ENCODE results near the gene DOCK2.

DOCK2 gene

DNA sequence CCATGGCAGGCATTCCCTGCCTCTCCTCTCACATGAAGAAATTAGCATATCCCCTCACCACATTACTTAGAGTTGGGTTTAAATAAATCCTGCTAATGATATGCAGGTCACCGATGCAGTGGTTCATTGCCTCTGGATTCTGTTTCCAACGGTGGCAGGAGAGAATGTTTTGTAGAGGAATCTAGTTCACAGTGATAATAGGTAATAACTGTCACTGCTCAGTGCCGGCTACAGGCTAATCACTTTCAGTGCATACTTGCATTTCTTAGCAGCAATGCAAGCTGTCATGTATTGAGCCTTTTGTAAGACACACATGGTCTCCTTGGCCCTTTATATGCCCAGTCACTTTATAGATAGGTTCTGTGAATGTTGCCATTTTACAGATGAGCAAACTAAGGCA lies 402.8 kb downstream of the DOCK2 start:
- no peak for TF ChIP-seq CTCF (IDR thresholded peaks at IDR 0.05; ENCODE audit: low read depth, low read length)
- peaks cover 53% of the 10 kb centered on the region for H3K27me3 ChIP-seq (ENCODE audit: insufficient read depth, low read depth, severe bottlenecking)
- H3K4me3 ChIP-seq (ENCODE audit: low read depth, low read length): no peak overlapping the region
- no peaks in the 10 kb centered on the region for H3K9me3 ChIP-seq (ENCODE audit: severe bottlenecking)
- no peak for DNase-seq
- H3K36me3 ChIP-seq: no peaks in the 10 kb centered on the region
- H3K27ac ChIP-seq: no peak overlapping the region

DNA sequence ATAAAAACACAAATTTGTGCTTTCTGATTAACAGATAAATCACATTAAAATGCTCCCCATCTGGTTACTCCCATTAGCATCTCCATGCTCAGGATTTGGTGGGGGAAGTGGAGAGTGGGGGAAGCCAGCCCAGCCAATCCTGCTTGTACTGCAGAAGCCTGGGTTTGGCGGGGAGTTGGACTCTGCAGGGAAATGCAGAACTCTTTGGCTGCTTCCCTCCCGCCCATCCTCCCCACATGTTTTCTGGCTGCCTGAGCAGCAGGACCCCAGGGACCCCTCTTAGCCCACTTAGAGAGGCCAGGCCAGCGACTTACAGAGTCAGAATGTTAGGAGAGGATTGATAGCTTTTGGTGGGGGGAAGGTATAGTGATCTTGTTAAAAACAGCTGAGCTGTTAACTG lies 409.2 kb downstream of the DOCK2 start:
- no peak for TF ChIP-seq CTCF (IDR thresholded peaks at IDR 0.05; ENCODE audit: low read depth, low read length)
- Histone ChIP-seq H3K27ac (no peak overlapping the region), H3K27me3 (ENCODE audit: insufficient read depth, low read depth, severe bottlenecking) (peaks cover 69% of the 10 kb centered on the region), H3K4me3 (ENCODE audit: low read depth, low read length) (no peak overlapping the region), H3K36me3 (no peaks in the 10 kb centered on the region), H3K9me3 (ENCODE audit: severe bottlenecking) (no peaks in the 10 kb centered on the region)
- DNase-seq: no peak

DNA sequence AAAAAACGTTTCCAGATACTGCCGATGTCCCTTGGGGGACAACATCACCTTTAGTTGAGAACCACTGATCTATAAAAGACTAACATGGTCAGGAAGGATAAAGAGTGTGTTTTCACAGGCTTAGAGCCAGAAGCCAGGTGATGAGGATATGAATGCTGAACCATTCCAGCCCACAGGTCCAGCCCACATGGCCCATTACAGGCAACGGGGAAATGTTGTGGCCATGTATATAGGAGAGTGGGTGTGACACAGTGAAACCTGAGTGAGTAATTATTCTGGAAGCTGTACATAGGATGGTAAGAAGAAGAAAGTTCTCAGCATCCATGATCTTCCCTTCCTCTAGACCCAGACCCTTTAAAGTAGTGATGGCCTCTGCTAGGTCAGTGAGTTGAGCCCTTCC lies 412.6 kb downstream of the DOCK2 start:
- no peak for TF ChIP-seq CTCF (IDR thresholded peaks at IDR 0.05; ENCODE audit: low read depth, low read length)
- no peaks in the 10 kb centered on the region for H3K36me3 ChIP-seq
- H3K4me3 ChIP-seq (ENCODE audit: low read depth, low read length): no peak overlapping the region
- H3K27ac ChIP-seq: no peak overlapping the region
- no peaks in the 10 kb centered on the region for H3K9me3 ChIP-seq (ENCODE audit: severe bottlenecking)
- no peak for DNase-seq
- peaks cover 84% of the 10 kb centered on the region for H3K27me3 ChIP-seq (ENCODE audit: insufficient read depth, low read depth, severe bottlenecking)

- no peak for DNase-seq
- Histone ChIP-seq H3K36me3 (no peaks in the 10 kb centered on the region), H3K27me3 (ENCODE audit: insufficient read depth, low read depth, severe bottlenecking) (peaks cover 72% of the 10 kb centered on the region), H3K9me3 (ENCODE audit: severe bottlenecking) (no peaks in the 10 kb centered on the region), H3K4me3 (ENCODE audit: low read depth, low read length) (no peak overlapping the region), H3K27ac (no peak overlapping the region)
- TF ChIP-seq CTCF (IDR thresholded peaks at IDR 0.05; ENCODE audit: low read depth, low read length): no peak
These were observed 416.8 kb downstream of the DOCK2 start for GRCh38 chr5:170053896-170054295.

DNA sequence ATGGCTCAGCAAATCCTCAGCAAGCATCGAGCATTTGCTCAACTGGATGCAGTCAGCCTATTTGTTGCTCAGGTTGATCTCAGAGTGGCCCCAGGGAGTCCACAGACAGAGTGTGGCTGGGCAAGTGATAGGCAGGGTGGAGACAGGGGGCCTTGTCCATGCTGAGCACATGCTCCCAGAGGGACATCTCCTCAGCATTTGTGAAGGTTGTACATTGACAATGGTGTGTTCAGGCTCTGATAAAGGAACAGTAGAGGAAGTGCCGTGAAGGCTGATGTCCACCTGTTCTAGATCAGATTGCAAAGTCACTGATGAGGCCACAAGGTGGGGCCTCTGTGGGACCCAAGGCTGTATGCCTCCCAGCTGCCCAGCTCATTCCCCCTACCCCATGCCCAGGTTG lies 418.5 kb downstream of the DOCK2 start:
- H3K27me3 ChIP-seq (ENCODE audit: insufficient read depth, low read depth, severe bottlenecking): peaks cover 71% of the 10 kb centered on the region
- no peak for TF ChIP-seq CTCF (IDR thresholded peaks at IDR 0.05; ENCODE audit: low read depth, low read length)
- DNase-seq: no peak
- H3K36me3 ChIP-seq: no peaks in the 10 kb centered on the region
- no peak overlapping the region for H3K4me3 ChIP-seq (ENCODE audit: low read depth, low read length)
- H3K27ac ChIP-seq: no peak overlapping the region
- no peaks in the 10 kb centered on the region for H3K9me3 ChIP-seq (ENCODE audit: severe bottlenecking)

- Histone ChIP-seq H3K27ac (no peak overlapping the region), H3K27me3 (ENCODE audit: insufficient read depth, low read depth, severe bottlenecking) (peaks cover 75% of the 10 kb centered on the region), H3K36me3 (no peaks in the 10 kb centered on the region), H3K4me3 (ENCODE audit: low read depth, low read length) (no peak overlapping the region), H3K9me3 (ENCODE audit: severe bottlenecking) (no peaks in the 10 kb centered on the region)
- no peak for TF ChIP-seq CTCF (IDR thresholded peaks at IDR 0.05; ENCODE audit: low read depth, low read length)
- DNase-seq: no peak
These were observed 419.6 kb downstream of the DOCK2 start for GRCh38 chr5:170056561-170057267.
